ENCODE results near the gene DHX35. TPM values are rescaled to one million over a fixed set of nuclear protein-coding genes. Genes with fewer than 3 reads are reported as not detected.

The DHX35 gene
- total RNA-seq, 1 experiment from 2014 or later: 11.2 TPM

DNA sequence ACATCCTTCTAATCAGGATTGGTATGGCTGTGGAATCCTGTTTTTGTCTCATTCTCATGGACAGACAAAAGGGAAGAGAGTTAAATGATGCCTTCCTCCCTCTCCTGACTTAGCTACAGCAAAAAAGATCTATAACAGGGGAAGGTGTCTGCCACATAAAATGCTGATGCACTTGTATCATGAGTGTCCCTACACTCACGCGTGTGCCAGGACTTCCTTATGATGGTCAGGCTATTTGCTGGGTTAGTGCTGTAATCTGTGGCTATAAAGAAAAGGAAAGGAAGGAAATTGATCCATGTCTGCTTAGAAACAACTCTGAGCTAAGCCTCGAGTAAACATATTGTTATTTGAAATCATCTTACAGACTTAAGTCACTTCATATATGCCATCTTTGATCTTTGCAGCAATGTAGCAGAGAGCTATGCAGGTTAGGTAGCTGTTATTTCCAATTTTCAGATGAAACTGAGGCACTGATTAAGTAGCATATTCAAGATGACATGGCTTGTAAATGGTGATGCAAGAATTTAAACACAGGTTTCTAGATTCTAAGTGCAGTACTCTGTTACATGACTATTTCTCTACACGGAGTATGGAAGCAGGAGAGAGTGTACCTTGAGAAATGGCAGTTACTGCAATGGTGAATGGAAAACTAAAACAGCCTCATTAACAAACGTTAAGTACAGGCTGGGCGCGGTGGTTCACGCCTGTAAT is 8.4 kb upstream of the DHX35 start:
- Histone ChIP-seq H3K36me3 (ENCODE audit: control insufficient read depth in 1 of 2, insufficient read depth in 2 of 2, low read length in 2 of 2) (peaks cover 34 to 36% of the 10 kb centered on the region in 2 experiments; a peak in 3 of 4 replicates), H3K4me2 (ENCODE audit: low read length) (no peak overlapping the region), H3K27me3 (ENCODE audit: insufficient read depth, low read length) (no peaks in the 10 kb centered on the region), H3K4me1 (ENCODE audit: control insufficient read depth in 1 of 2, insufficient read depth in 2 of 2, low read length in 2 of 2) (no peaks in the 10 kb centered on the region), H3K9me2 (ENCODE audit: insufficient read depth) (no peaks in the 10 kb centered on the region), H3K4me3 (replicated peaks in 1 of 2; ENCODE audit: low read depth in 1 of 2, low read length in 2 of 2) (no peak overlapping the region), H3K9me3 (ENCODE audit: control insufficient read depth in 1 of 2, insufficient read depth in 1 of 2, low read depth in 1 of 2, low read length in 2 of 2) (no peaks in the 10 kb centered on the region), H3K27ac (ENCODE audit: low read depth, low read length) (no peak overlapping the region), H3K9ac (ENCODE audit: low read length) (no peak overlapping the region), H2AFZ (ENCODE audit: low read depth, low read length, poor library complexity, severe bottlenecking) (no peak overlapping the region), H3K79me2 (ENCODE audit: insufficient read depth, low read length) (peaks cover 15% of the 10 kb centered on the region), H4K20me1 (ENCODE audit: insufficient read depth) (no peaks in the 10 kb centered on the region)
- no TSS peak for BruUV-seq (replicated peaks)
- DNase-seq (ENCODE audit: low read depth, low spot score): no peak
- intact Hi-C loops (cut with micrococcal nuclease): no loop called here
- no peak for ATAC-seq
- ChIA-PET RAD21 (ENCODE audit: low non-redundant PET in 1 of 2, low total read pairs in 2 of 2, uncharacterized antibody in 2 of 2, unreplicated experiment in 2 of 2) (no interaction called here), POLR2A (interaction anchor here (1.4 kb wide), 1 partner anchor 8 kb away, joined by 5 read pairs; the partner anchor contains the start of gene DHX35), CTCF (interaction anchor here (0.9 kb wide), 1 partner anchor 8 kb away, joined by 3 read pairs; no protein-coding TSS in a partner anchor)
- TF ChIP-seq YY1 (IDR thresholded peaks at IDR 0.05; ENCODE audit: extremely low read depth, insufficient replicate concordance, low read depth, low read length) (no peak), SRF (IDR thresholded peaks at IDR 0.05; ENCODE audit: low read depth) (no peak), ELF1 (IDR thresholded peaks at IDR 0.05; ENCODE audit: borderline replicate concordance, low read depth) (no peak)

GRCh38 chr20:38957235-38957876 is 4.8 kb upstream of the DHX35 start:
- Histone ChIP-seq H3K79me2 (ENCODE audit: insufficient read depth, low read length) (peaks cover under 1% of the 10 kb centered on the region), H2AFZ (ENCODE audit: low read depth, low read length, poor library complexity, severe bottlenecking) (no peak overlapping the region), H3K27me3 (ENCODE audit: insufficient read depth, low read length) (no peaks in the 10 kb centered on the region), H4K20me1 (ENCODE audit: insufficient read depth) (no peaks in the 10 kb centered on the region), H3K9me2 (ENCODE audit: insufficient read depth) (no peaks in the 10 kb centered on the region), H3K4me3 (replicated peaks in 1 of 2; ENCODE audit: low read depth in 1 of 2, low read length in 2 of 2) (no peak overlapping the region), H3K9me3 (ENCODE audit: control insufficient read depth in 1 of 2, insufficient read depth in 1 of 2, low read depth in 1 of 2, low read length in 2 of 2) (no peaks in the 10 kb centered on the region), H3K9ac (ENCODE audit: low read length) (no peak overlapping the region), H3K4me1 (ENCODE audit: control insufficient read depth in 1 of 2, insufficient read depth in 2 of 2, low read length in 2 of 2) (peaks cover 7 to 11% of the 10 kb centered on the region in 2 experiments), H3K36me3 (ENCODE audit: control insufficient read depth in 1 of 2, insufficient read depth in 2 of 2, low read length in 2 of 2) (peaks cover 10 to 15% of the 10 kb centered on the region in 2 experiments; a peak in 3 of 4 replicates), H3K4me2 (ENCODE audit: low read length) (no peak overlapping the region), H3K27ac (ENCODE audit: low read depth, low read length) (no peak overlapping the region)
- no TSS peak for BruUV-seq (replicated peaks)
- CTCF ChIA-PET: interaction anchor here (1.7 kb wide), 1 partner anchor 31 kb away, joined by 4 read pairs; the partner anchor contains the start of gene FAM83D
- intact Hi-C loops (cut with micrococcal nuclease): no loop called here
- TF ChIP-seq ELF1 (IDR thresholded peaks at IDR 0.05; ENCODE audit: borderline replicate concordance, low read depth) (no peak), EZH2 (IDR thresholded peaks at IDR 0.05) (no peak), FOSL1 (IDR thresholded peaks at IDR 0.05; ENCODE audit: low read depth) (no peak), POLR2AphosphoS5 (IDR thresholded peaks at IDR 0.05; ENCODE audit: low read depth, low read length) (no peak), TCF7L2 (IDR thresholded peaks at IDR 0.05; ENCODE audit: borderline replicate concordance, extremely low read depth, insufficient read depth, insufficient read length) (no peak), CEBPB (IDR thresholded peaks at IDR 0.05; ENCODE audit: low read depth) (no peak), YY1 (IDR thresholded peaks at IDR 0.05; ENCODE audit: extremely low read depth, insufficient replicate concordance, low read depth, low read length) (no peak), ZNF274 (IDR thresholded peaks at IDR 0.05; ENCODE audit: low read depth, low read length) (no peak), SP1 (IDR thresholded peaks at IDR 0.05; ENCODE audit: low read depth) (no peak), RAD21 (IDR thresholded peaks at IDR 0.05; ENCODE audit: low read depth) (no peak)
- ATAC-seq (no peak), DNase-seq (ENCODE audit: low read depth, low spot score) (no peak)
- RAD21 ChIA-PET (ENCODE audit: low non-redundant PET in 1 of 2, low total read pairs in 2 of 2, uncharacterized antibody in 2 of 2, unreplicated experiment in 2 of 2): no interaction called here
- POLR2A ChIA-PET: no interaction called here

Data from HCT116 (cell line).